IMR-90 (cell line): ENCODE measurements around the gene RBM8A. TPM values are rescaled to one million over a fixed set of nuclear protein-coding genes. Genes with fewer than 3 reads are reported as not detected.
A peak's percentile ranks its signal among the peaks of the same experiment; 100 is the strongest.

Experiments
- ATAC-seq: fragments of 200-7000 bp; cut with Tn5 transposase; 2 replicates; pipeline ENCODE4 v1.9.1; 2020; ENCODE audit warnings: low read depth, mild to moderate bottlenecking, moderate library complexity
- BruUV-seq: library from RNA; stranded (reverse); fragments of 400-500 nt; replicated peaks from 2 replicates; lab custom pipeline; 2021; lab: Mats Ljungman, UMichigan
- CTCF ChIA-PET: fragments of 300-600 bp; formaldehyde crosslinking; extraction: SDS; loops from one replicate; lab custom pipeline; 2021; ENCODE audit warnings: antibody characterized with exemption; lab: Yijun Ruan, JAX
- POLR2A ChIA-PET: fragments of 300-600 bp; sonication (Branson Sonifier 250); formaldehyde crosslinking; loops from one replicate; lab custom pipeline; 2022; ENCODE audit warnings: antibody characterized with exemption; ENCODE audit not compliant: unreplicated experiment; lab: Charles Lee
- DNase-seq: peaks from one replicate; pipeline ENCODE4 v3.0.0; 2013
- H2AFZ ChIP-seq: replicated peaks from 2 replicates; pipeline ENCODE3; 2013; ENCODE audit warnings: low read length, mild to moderate bottlenecking; ENCODE audit not compliant: poor library complexity
- H2AK5ac ChIP-seq: 2 replicates; pipeline ENCODE4 v1.6.1; 2013; ENCODE audit warnings: low read depth, low read length, inconsistent platforms
- H2AK9ac ChIP-seq: replicated peaks from 2 replicates; pipeline ENCODE3; 2013; ENCODE audit warnings: mild to moderate bottlenecking, low read depth, low read length, moderate library complexity; ENCODE audit not compliant: poor library complexity
- H2BK120ac ChIP-seq: 2 replicates; pipeline ENCODE4 v1.6.1; 2013; ENCODE audit warnings: low read depth, low read length, inconsistent platforms
- H2BK15ac ChIP-seq: 3 replicates; pipeline ENCODE4 v1.6.1; 2013; ENCODE audit warnings: low read depth, low read length, inconsistent platforms
- H2BK20ac ChIP-seq: 2 replicates; pipeline ENCODE4 v1.6.1; 2013; ENCODE audit warnings: low read depth, mild to moderate bottlenecking, inconsistent platforms, low read length, moderate library complexity
- H2BK5ac ChIP-seq: 2 replicates; pipeline ENCODE4 v1.6.1; 2013; ENCODE audit warnings: mild to moderate bottlenecking, low read depth, low read length, inconsistent platforms; ENCODE audit not compliant: poor library complexity, severe bottlenecking
- H3K14ac ChIP-seq: replicated peaks from 2 replicates; pipeline ENCODE4 v1.6.1; 2013; ENCODE audit warnings: low read depth, low read length, inconsistent platforms
- H3K18ac ChIP-seq: 2 replicates; pipeline ENCODE4 v1.6.1; 2013; ENCODE audit warnings: low read depth, low read length, control low read depth
- H3K23ac ChIP-seq: 2 replicates; pipeline ENCODE4 v1.6.1; 2013; ENCODE audit warnings: low read depth, low read length, inconsistent platforms
- H3K27ac ChIP-seq: 2 replicates; pipeline ENCODE4 v1.5.1; 2013; ENCODE audit warnings: mild to moderate bottlenecking, control low read depth, low read length; ENCODE audit not compliant: insufficient read depth
- H3K27me3 ChIP-seq: 2 replicates; pipeline ENCODE4 v1.6.1; 2013; ENCODE audit warnings: low read length; ENCODE audit not compliant: control insufficient read depth, insufficient read depth
- H3K36me3 ChIP-seq: 2 replicates; pipeline ENCODE4 v1.6.1; 2013; ENCODE audit warnings: low read length, mixed read lengths; ENCODE audit not compliant: control insufficient read depth, insufficient read depth
- H3K4ac ChIP-seq: 2 replicates; pipeline ENCODE4 v1.6.1; 2013; ENCODE audit warnings: low read depth, low read length, inconsistent platforms
- H3K4me1 ChIP-seq: 2 replicates; pipeline ENCODE4 v1.6.1; 2013; ENCODE audit warnings: low read length, mixed read lengths; ENCODE audit not compliant: control insufficient read depth, insufficient read depth
- H3K4me2 ChIP-seq: 2 replicates; pipeline ENCODE4 v1.6.1; 2013; ENCODE audit warnings: low read depth, mild to moderate bottlenecking, control low read depth, low read length, moderate library complexity
- H3K4me3 ChIP-seq: 2 replicates; pipeline ENCODE4 v1.5.1; 2013; ENCODE audit warnings: low read depth, mild to moderate bottlenecking, control low read depth, low read length, moderate library complexity; ENCODE audit not compliant: insufficient read depth
- H3K56ac ChIP-seq: 2 replicates; pipeline ENCODE4 v1.6.1; 2013; ENCODE audit warnings: low read length, inconsistent platforms; ENCODE audit not compliant: insufficient read depth; ENCODE audit errors: extremely low read depth
- H3K79me1 ChIP-seq, 2 experiments: 2 replicates each; pipeline ENCODE4 v1.6.1; 2013; ENCODE audit warnings: low read length in 2 of 2, inconsistent platforms in 1 of 2, low read depth in 1 of 2
- H3K9ac ChIP-seq: 2 replicates; pipeline ENCODE4 v1.6.1; 2013; ENCODE audit warnings: low read depth, low read length, control low read depth
- H3K9me1 ChIP-seq: 2 replicates; pipeline ENCODE4 v1.6.1; 2013; ENCODE audit warnings: low read length, inconsistent platforms; ENCODE audit not compliant: insufficient read depth
- H3K9me3 ChIP-seq: 2 replicates; pipeline ENCODE4 v1.6.1; 2013; ENCODE audit warnings: low read length; ENCODE audit not compliant: control insufficient read depth, insufficient read depth
- H4K20me1 ChIP-seq: 2 replicates; pipeline ENCODE4 v1.6.1; 2013; ENCODE audit warnings: low read length, inconsistent platforms; ENCODE audit not compliant: insufficient read depth
- H4K5ac ChIP-seq: 2 replicates; pipeline ENCODE4 v1.6.1; 2013; ENCODE audit warnings: mild to moderate bottlenecking, low read depth, low read length, control low read depth
- H4K8ac ChIP-seq, 2 experiments: 2 replicates each; pipeline ENCODE4 v1.6.1; 2013; ENCODE audit warnings: low read depth in 2 of 2, low read length in 2 of 2, control low read depth in 1 of 2, inconsistent platforms in 1 of 2
- H4K91ac ChIP-seq: 2 replicates; pipeline ENCODE4 v1.6.1; 2013; ENCODE audit warnings: low read depth, low read length, inconsistent platforms; ENCODE audit not compliant: insufficient read depth
- BHLHE40 ChIP-seq: fragments of 150-350 bp; IDR thresholded peaks from 2 replicates; pipeline ENCODE4 v1.6.1; 2016; ENCODE audit warnings: mild to moderate bottlenecking, low read depth, low read length
- CHD1 ChIP-seq: IDR thresholded peaks from 2 replicates; pipeline ENCODE4 v1.6.1; 2012; ENCODE audit warnings: low read depth, low read length, improper control_type of control experiment
- MXI1 ChIP-seq: IDR thresholded peaks from 2 replicates; pipeline ENCODE4 v1.6.1; 2012; ENCODE audit warnings: low read depth, mild to moderate bottlenecking, low read length, moderate library complexity, borderline replicate concordance
- WGBS, 2 experiments: methylation state at CpG; one replicate each; pipeline versions ENCODE4 v1.1.5 to v1.1.7; 2013; ENCODE audit warnings: missing lambda C conversion rate in 2 of 2; ENCODE audit not compliant: insufficient read length in 1 of 2; ENCODE audit errors: extremely low coverage in 2 of 2; 5-methylcytosine and 5-hydroxymethylcytosine counted together
- dilution Hi-C: fragments of 300-500 bp; cut with HindIII; formaldehyde crosslinking; loops from one replicate; pipeline ENCODE4 v1.14.3; 2018; ENCODE audit warnings: low sequenced_read_pairs; ENCODE audit not compliant: unreplicated experiment
- in situ Hi-C: fragments of 300-500 bp; cut with MboI; formaldehyde crosslinking; loops from 3 replicates; pipeline ENCODE4 v1.14.3; 2019; ENCODE audit warnings: low sequenced_read_pairs, inconsistent platforms, mixed read lengths
- intact Hi-C: fragments of 100-400 bp; cut with micrococcal nuclease; formaldehyde crosslinking; loops from 2 replicates; pipeline ENCODE4 v1.10.0; 2022
- polyA plus RNA-seq, 3 experiments: library from polyadenylated mRNA; depleted of rRNA; stranded (reverse); fragments of >200 nt; gene quantifications; 2 replicates each; pipeline ENCODE4 v1.2.3, GENCODE V29; 2012; ENCODE audit warnings: low replicate concordance in 1 of 3
- total RNA-seq: library from RNA; depleted of rRNA; stranded (reverse); fragments of >200 nt; gene quantifications from 2 replicates; pipeline ENCODE4 v1.2.3, GENCODE V29; 2012

RBM8A gene
- total and polyA plus RNA-seq, 2 of the 4 experiments (the other 2 are of a cell fraction), result 94.1 to 251 TPM

DNA sequence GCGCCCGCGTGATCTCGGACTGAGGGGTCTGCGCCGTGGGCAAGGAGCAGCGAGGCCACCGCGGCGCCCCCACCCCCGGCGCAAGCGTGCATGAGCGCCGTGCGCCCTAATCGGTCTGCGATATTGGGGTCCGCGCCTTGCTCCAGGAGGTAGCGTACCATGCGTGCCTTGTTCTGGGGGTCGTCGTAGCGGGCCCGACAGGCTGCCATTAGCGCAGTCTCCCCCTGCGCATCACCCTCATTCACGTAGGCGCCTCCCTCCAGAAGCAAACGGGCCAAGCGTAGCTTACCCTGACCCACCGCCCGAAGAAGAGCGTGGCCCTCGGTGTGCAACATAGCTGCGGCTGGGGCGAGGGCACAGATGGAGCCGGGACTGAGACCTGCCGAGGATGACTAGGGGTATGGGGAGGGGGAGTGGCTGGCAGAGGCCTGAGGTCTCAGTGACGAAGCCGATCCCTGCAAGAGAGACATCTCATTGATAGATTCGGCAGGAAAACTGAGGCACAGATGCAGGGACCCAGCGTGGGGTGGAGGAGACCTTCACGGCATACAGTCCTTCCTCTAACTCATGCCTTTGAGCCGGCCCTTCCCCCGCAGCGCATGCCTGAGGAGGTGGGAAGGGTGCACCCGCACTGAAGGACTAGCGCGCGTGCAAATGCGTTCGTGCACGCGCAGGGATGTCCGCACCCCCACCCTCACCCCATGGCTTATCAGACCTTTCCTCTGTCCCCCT, 34.3 kb upstream of the RBM8A start:
- 9% methylated on average over 34 of the region's 57 CpGs; no CpG with 5 or more reads in 1 of the 2 experiments for WGBS, 2 experiments
- H3K18ac ChIP-seq, result peak overlapping the region; percentile 27; the same call in 1 of the 2 replicates
- H2BK120ac ChIP-seq, result peak overlapping the region; percentile 70
- peak overlapping the region; percentile 58 for H2BK20ac ChIP-seq
- H3K4ac ChIP-seq, result peak overlapping the region; percentile 44
- H3K4me1 ChIP-seq, result peaks cover 28% of the 10 kb centered on the region
- H4K91ac ChIP-seq, result peak overlapping the region; percentile 63
- peak overlapping the region; percentile 91 for H3K23ac ChIP-seq
- no peaks in the 10 kb centered on the region for H4K20me1 ChIP-seq
- peak overlapping the region; percentile 84 for H3K4me2 ChIP-seq
- H3K36me3 ChIP-seq, result no peaks in the 10 kb centered on the region
- H4K8ac ChIP-seq, result peak overlapping the region; percentile 69 to 90; a peak in 2 of 4 replicates
- 0 out of 3 replicates have a peak overlapping the region, but pooled peaks have one; percentile 36 for H2BK15ac ChIP-seq
- peak overlapping the region; percentile 26 for H2BK5ac ChIP-seq
- no peak for DNase-seq
- 0 out of 2 replicates have a peak overlapping the region, but pooled peaks have one; percentile 37 for H3K56ac ChIP-seq
- H4K5ac ChIP-seq, result peak overlapping the region; percentile 72; the same call in 1 of the 2 replicates
- H3K14ac ChIP-seq, result peak overlapping the region; percentile 89
- in situ Hi-C loops, result no loop called here
- peak overlapping the region; percentile 87 for H2AK9ac ChIP-seq
- intact Hi-C loops, result no loop called here
- peak overlapping the region; percentile 88; the same call in 1 of the 2 replicates for H3K27ac ChIP-seq
- H3K9me1 ChIP-seq, result peaks cover 10% of the 10 kb centered on the region
- TF ChIP-seq MXI1 (0 out of 2 replicates have a peak, but pooled peaks have one; percentile 36), CHD1 (no peak), BHLHE40 (peak; percentile 26; the same call in 1 of the 2 replicates)
- peak overlapping the region; percentile 91 for H3K4me3 ChIP-seq
- POLR2A ChIA-PET, result no interaction called here
- dilution Hi-C loops, result no loop called here
- CTCF ChIA-PET, result no interaction called here
- no TSS peak for BruUV-seq
- H3K27me3 ChIP-seq, result no peaks in the 10 kb centered on the region
- no peak for ATAC-seq
- peak overlapping the region; percentile 93 for H2AFZ ChIP-seq
- peak overlapping the region; percentile 91 for H3K9ac ChIP-seq
- H3K9me3 ChIP-seq, result no peaks in the 10 kb centered on the region
- peaks cover 4 to 49% of the 10 kb centered on the region in 2 experiments; a peak in 3 of 4 replicates for H3K79me1 ChIP-seq
- peak overlapping the region; percentile 82 for H2AK5ac ChIP-seq
